Ishikawa (cell line): ENCODE results near the gene BMF.

Experiments used
- EP300 ChIP-seq: IDR thresholded peaks from 2 replicates; pipeline ENCODE4 v1.6.1; 2012; ENCODE audit warnings: borderline replicate concordance
- MAX ChIP-seq: IDR thresholded peaks from 2 replicates; pipeline ENCODE4 v1.6.1; 2012
- NFIC ChIP-seq: IDR thresholded peaks from 2 replicates; pipeline ENCODE4 v1.6.1; 2012

GRCh38 chr15:40048211-40048792 lies 60.4 kb downstream of the BMF start:
- no peak for TF ChIP-seq NFIC
- no peak for TF ChIP-seq MAX
- TF ChIP-seq EP300: no peak
